SKM-1 (cell line): ENCODE measurements around the gene TRIM16.
"Not testable (repeated sequence)": the region's sequence is repeated elsewhere in the genome, so short reads cannot be mapped to it uniquely, and the experiment has no call there.

Experiments used
- DNase-seq: peaks from one replicate; lab custom pipeline; 2025; ENCODE audit not compliant: unreplicated experiment; lab: John Stamatoyannopoulos, UW

Gene TRIM16

DNA sequence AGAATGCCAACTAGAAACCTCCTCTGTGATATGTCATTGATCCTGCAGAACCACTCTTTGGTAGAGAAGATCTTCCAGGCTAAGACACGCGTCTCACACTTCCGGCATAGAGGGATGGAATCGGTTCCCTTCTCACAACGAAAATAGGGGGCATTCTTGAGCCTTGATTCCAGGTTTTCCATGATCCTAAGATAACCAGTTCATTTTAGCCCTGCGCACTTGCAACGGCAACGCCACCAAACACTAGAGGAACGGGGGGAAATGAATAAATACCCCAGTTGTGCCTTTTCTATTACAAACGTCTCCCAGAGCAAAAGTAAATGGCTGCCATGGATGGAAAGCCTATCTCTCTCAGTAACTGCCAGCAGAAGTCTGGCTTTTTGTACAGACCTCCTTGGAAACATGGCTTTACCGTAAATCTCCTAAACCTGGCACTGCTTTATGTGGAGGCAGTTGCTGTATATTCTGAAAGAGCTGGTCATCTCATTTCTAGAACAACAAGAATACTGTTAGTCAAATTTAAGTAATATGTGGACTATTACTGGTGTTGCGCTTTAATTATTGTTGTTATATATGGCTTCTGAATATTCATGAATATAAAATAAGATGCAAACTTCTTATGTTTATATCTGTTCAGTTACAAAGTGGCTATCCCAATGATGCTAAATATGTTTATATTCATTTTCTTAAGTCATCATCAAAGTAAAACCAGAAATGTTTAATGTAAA is 64.6 kb downstream of the TRIM16 start, which contains the start of gene FBXW10B:
Gene FBXW10B (minus strand): TSS at position 374 of the 728 bp plus-strand sequence. CDS start 192 bp downstream, at position 182.
- DNase-seq, result not testable (repeated sequence)

DNA sequence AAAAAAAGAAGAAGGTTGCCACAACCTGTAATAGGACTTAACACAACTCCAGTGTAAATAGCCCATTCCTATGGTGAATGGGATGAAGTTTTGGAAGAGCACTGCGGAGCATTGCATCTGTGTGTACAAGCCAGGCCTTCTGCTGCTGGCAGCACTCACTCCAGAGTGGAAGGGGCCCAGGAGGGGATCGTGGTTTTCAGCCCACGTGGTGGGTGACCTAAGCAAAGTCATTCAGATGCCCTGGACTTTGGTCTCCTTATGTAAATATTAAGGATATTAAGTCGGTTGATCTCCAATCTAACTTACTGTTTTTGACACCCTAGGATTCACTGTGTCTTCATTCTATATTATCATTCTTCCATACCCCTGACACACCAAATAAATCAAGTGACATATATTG is 67.3 kb downstream of the TRIM16 start:
- DNase-seq, result not testable (repeated sequence)

DNA sequence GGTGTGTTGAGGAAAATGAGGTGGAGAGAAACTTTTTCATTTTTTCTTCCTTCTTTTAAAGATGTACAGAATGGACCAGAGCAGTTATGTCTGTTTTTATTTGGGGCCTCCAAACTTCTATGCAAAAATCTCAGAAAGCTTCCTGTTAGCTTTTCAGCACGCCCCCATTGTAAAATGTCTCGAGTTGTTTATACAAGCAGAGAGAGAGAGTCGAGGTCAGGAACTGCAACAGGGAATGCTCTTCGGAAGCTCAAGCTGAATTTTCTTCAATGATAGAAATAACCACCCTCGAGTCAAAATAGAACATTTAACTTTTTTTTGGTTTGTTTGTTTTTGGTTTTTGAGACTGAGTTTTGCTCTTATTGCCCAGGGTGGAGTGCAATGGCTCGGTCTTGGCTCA is 68.3 kb downstream of the TRIM16 start:
- not testable (repeated sequence) for DNase-seq

DNA sequence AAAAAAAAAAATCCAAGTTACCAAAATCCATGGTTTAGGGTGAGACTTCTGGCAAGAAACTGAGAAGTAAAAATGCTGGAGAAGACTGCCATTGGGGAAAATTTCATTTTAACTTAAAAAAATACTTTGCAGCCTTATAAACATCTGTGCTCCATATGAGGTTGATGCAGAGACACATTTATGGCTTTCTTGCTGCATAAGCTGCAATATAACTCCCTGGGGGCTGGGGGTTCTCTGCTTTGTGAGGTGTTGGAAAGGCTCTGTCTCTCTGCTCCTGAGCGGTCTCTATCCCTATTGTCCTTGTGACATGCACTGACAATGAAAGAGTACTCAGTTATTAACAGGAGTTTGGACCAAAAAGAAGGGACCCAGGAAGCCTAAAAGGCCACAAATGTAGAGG is 71.0 kb downstream of the TRIM16 start:
- not testable (repeated sequence) for DNase-seq

DNA sequence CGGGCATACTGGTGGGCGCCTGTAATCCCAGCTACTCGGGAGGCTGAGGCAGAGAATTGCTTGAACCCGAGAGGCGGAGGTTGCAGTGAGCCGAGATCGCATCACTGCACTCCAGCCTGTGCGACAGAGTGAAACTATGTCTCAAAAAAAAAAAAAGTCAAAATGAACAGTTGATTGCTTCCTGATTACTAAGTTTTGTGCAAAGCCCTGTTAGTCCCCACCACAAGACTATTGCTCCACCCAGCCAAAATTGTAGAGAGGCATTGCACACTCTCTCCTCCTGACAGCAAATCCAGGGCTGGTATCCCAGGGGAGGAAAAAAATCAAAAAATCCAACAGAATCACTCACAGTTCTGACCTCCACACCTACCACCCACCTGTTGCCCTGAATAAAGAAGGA is 91.2 kb downstream of the TRIM16 start:
- not testable (repeated sequence) for DNase-seq

DNA sequence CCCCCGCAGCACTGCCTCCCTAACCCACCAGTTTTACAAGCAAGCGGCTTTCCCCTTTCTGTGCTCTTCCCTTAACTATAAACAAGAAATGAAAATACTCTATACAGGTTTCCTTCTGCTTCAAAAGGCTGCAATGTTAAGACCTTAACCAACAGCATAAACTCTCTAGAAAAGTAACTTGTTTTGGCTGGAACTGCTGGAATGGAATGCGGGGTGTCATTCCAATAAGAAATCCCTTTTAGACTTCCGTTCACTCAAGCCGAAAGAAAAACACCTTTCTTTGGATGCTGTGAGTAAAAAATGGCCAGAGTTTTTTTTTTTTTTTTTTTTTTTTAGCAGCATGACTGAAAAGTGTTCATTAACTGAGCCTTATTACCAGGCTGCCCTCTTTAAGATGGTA is 92.1 kb downstream of the TRIM16 start:
- DNase-seq, result not testable (repeated sequence)

DNA sequence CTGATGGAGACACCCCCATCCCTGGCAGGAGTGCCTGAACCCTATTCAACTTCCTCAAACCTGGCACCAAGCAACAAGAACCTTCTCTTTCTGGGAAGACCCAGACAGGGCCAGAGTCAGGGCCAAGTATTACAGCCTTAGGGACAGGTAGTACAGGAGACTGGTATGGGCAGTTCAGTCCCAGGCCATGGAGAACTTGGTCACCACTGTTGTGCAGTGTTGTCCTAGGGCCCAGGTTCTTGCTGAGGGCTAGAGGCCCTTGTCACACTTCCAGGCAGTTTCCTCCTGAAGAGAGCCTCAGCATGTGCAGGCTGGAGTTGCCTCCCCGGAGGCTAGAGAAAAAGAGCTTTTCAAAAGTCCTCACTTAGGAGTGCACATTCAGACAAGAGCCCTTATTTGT is 93.3 kb downstream of the TRIM16 start:
- DNase-seq, result not testable (repeated sequence)

DNA sequence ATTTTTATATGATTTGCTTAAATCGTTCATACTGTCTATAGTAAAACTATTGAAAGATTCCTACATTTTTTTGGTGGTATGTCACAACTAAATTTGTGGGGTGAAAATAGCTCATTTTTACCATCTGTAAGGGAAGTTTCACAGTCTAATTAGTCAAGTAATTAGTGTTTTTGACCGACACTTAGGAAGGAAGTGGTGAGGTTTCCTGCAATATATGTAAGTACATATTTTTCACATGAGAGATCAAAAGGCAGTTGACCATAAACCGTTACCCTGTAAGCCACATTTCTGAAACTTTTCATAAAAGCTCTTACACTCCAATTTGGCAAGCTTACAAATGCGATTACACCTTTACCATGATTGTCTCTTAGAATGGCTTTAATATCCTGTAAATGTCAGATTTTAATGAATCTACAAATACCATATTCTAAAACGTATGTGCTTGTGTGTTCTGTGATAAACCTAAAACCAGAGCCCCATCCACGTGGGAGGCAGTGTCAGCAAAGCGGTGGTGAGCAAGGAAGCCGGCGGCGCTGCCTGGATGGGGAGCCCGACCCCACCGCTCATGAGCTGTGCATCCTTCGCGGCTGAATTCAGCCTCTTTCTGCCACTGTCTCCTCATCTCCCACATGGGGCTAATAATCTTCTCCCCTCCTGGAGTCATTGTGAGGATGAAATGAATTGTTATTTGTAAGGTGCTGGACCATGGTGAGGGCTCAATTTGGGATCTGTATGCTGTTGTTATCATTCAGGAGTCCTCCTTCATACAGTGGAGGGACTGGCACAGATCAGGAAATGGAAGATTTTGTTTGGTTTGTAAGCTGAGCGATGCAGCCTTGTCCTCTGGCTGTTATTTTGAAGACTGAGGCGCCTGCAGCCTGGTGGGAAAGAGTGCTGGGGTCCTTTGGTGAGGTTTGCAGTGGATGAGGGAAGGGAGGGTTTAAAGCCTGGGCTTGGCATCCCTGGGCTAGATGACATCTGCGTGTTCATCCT is 94.3 kb downstream of the TRIM16 start:
- not testable (repeated sequence) for DNase-seq

DNA sequence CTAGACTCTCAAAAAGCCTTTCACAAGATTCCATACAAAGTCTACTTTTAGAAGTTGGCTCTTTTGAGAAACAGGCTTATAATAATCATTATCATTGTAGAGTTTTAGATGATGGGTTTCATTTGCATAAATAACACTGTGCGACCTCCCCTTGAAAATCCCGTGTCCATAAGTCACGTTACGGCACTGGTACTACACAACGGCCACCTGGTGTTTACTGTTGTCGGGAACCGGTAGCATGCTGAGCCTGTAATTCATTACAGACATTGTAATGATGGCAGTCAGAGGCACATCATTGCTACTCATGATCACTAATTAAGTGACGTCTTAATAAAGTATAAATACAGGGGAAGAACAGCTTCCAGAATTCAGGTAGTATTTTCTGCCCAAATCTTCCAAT is 96.1 kb downstream of the TRIM16 start:
- DNase-seq, result not testable (repeated sequence)

DNA sequence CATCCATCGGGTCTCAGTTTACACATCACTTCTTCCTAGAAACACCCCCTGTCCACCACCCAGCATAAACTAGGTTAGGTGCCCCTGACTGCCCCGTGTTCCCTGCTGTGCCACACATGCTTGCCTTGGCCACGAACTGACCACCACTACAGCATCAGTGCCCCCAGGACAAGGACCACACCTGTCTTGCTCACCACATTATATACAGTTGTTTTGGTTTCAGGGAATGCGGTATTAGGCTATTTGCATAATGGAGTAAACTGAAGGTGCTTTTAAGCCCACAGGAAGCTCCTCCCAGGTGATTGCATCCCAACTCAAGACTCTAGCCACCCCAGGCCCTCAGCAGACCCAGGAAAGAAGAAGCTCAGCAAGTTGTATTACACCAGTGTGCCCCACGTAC is 100.8 kb downstream of the TRIM16 start:
- not testable (repeated sequence) for DNase-seq

DNA sequence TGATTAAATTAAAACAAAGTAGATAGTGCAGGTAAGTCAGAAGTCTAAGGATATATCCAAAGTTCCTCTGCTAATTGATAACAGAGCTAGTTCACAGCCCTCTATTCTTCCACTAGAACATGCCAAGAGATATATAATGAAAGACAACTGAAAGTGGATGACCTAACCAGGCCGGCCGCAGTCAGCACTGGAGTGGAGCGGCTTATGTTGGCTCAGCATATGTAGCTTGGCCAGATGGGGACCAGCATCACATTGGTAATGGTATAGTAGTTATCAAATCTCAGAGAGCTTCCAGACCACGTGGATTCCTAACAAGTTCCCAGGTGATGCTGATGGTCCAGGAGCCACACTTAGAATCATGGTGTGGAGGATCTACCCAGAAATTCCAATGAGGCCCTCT is 102.6 kb downstream of the TRIM16 start:
- not testable (repeated sequence) for DNase-seq
